KG1 (cell line): Measurements from ENCODE around the gene GABRD.
"Not testable (repeated sequence)": the region's sequence is repeated elsewhere in the genome, so short reads cannot be mapped to it uniquely, and the experiment has no call there.

Source experiments
- DNase-seq: peaks from one replicate; lab custom pipeline; 2025; lab: John Stamatoyannopoulos, UW

The GABRD gene

GRCh38 chr1:2019172-2019543 is at the start of gene GABRD:
Gene GABRD (plus strand): TSS chr1:2019345. CDS start chr1:2019424, 79 bp downstream.
- DNase-seq = no peak

GRCh38 chr1:1969505-1969900 is 49.6 kb upstream of the GABRD start:
- no peak for DNase-seq

- DNase-seq = no peak
Observed at GRCh38 chr1:1969953-1970716, 49.0 kb upstream of the GABRD start.

- no peak for DNase-seq
Observed at GRCh38 chr1:1971017-1971416, 48.1 kb upstream of the GABRD start.

GRCh38 chr1:1971688-1972087 is 47.5 kb upstream of the GABRD start:
- no peak for DNase-seq

GRCh38 chr1:1972976-1973715 is 46.0 kb upstream of the GABRD start:
- no peak for DNase-seq

- no peak for DNase-seq
Observed at GRCh38 chr1:1973716-1974642, 45.2 kb upstream of the GABRD start.

- DNase-seq = no peak
Observed at GRCh38 chr1:1974834-1975233, 44.3 kb upstream of the GABRD start.

GRCh38 chr1:1975535-1975934 is 43.6 kb upstream of the GABRD start:
- DNase-seq = no peak

- DNase-seq = no peak
Observed at GRCh38 chr1:1976031-1976430, 43.1 kb upstream of the GABRD start.

- no peak for DNase-seq
Observed at GRCh38 chr1:1978108-1978507, 41.0 kb upstream of the GABRD start.

- not testable (repeated sequence) for DNase-seq
Observed at GRCh38 chr1:1978690-1979481, 40.3 kb upstream of the GABRD start.

- no peak for DNase-seq
Observed at GRCh38 chr1:1979482-1980165, 39.5 kb upstream of the GABRD start.

GRCh38 chr1:1980467-1981141 is 38.5 kb upstream of the GABRD start:
- no peak for DNase-seq

- DNase-seq = no peak
Observed at GRCh38 chr1:1981142-1981500, 38.0 kb upstream of the GABRD start.

GRCh38 chr1:1981631-1982327 is 37.4 kb upstream of the GABRD start:
- not testable (repeated sequence) for DNase-seq

- DNase-seq = no peak
Observed at GRCh38 chr1:1982379-1983232, 36.5 kb upstream of the GABRD start.

GRCh38 chr1:1984560-1985070 is 34.5 kb upstream of the GABRD start:
- no peak for DNase-seq
